ENCODE data around the gene TP53RK. TPM values are rescaled to one million over a fixed set of nuclear protein-coding genes. Genes with fewer than 3 reads are reported as not detected.

TP53RK gene
- total and polyA plus RNA-seq, 2 of the 13 experiments (the other 11 are each of a cell fraction or from before 2014, with no cell fraction given) = 12.9 to 25.5 TPM

DNA sequence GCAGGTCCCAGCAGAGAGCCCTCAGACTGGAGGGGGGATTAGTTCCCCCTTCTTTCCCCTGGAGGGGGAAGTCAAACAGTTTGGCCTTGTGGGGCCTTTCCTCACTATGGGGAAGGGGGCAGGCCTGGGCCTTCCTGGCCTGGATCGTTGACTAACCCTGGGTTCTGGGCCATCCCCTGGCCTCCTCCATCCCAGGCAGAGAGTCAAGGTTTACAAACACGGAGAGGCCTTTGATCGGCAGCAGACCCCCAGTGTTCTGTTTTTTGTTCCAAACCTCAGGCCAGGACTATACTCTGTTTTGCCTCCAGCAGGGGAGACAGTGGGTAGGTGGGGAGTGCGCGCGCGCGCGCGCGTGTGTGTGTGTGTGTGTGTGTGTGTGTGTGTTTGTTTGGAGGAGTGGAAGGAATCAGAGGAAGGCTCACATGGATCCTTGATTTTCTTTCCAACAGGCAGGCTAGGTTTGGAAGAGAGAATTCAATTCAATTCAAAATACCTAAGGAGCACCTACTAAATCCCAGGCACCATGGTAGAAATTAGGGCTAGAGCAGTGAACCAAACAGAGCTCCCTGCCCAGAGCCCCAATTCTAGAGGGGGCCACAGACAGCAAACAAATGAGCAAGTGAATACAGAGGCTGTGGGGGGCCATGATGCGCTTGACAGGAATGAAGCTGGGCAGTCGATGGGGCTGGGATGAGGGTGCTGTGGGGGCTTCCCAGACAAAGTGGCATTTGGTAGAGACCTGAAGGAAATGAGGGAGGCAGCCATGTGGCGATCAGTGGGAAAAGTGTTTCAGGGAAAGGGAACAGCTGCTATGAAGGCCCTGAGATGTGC lies 14.8 kb downstream of the TP53RK start (continued):
- TF ChIP-seq, protein P1, sequence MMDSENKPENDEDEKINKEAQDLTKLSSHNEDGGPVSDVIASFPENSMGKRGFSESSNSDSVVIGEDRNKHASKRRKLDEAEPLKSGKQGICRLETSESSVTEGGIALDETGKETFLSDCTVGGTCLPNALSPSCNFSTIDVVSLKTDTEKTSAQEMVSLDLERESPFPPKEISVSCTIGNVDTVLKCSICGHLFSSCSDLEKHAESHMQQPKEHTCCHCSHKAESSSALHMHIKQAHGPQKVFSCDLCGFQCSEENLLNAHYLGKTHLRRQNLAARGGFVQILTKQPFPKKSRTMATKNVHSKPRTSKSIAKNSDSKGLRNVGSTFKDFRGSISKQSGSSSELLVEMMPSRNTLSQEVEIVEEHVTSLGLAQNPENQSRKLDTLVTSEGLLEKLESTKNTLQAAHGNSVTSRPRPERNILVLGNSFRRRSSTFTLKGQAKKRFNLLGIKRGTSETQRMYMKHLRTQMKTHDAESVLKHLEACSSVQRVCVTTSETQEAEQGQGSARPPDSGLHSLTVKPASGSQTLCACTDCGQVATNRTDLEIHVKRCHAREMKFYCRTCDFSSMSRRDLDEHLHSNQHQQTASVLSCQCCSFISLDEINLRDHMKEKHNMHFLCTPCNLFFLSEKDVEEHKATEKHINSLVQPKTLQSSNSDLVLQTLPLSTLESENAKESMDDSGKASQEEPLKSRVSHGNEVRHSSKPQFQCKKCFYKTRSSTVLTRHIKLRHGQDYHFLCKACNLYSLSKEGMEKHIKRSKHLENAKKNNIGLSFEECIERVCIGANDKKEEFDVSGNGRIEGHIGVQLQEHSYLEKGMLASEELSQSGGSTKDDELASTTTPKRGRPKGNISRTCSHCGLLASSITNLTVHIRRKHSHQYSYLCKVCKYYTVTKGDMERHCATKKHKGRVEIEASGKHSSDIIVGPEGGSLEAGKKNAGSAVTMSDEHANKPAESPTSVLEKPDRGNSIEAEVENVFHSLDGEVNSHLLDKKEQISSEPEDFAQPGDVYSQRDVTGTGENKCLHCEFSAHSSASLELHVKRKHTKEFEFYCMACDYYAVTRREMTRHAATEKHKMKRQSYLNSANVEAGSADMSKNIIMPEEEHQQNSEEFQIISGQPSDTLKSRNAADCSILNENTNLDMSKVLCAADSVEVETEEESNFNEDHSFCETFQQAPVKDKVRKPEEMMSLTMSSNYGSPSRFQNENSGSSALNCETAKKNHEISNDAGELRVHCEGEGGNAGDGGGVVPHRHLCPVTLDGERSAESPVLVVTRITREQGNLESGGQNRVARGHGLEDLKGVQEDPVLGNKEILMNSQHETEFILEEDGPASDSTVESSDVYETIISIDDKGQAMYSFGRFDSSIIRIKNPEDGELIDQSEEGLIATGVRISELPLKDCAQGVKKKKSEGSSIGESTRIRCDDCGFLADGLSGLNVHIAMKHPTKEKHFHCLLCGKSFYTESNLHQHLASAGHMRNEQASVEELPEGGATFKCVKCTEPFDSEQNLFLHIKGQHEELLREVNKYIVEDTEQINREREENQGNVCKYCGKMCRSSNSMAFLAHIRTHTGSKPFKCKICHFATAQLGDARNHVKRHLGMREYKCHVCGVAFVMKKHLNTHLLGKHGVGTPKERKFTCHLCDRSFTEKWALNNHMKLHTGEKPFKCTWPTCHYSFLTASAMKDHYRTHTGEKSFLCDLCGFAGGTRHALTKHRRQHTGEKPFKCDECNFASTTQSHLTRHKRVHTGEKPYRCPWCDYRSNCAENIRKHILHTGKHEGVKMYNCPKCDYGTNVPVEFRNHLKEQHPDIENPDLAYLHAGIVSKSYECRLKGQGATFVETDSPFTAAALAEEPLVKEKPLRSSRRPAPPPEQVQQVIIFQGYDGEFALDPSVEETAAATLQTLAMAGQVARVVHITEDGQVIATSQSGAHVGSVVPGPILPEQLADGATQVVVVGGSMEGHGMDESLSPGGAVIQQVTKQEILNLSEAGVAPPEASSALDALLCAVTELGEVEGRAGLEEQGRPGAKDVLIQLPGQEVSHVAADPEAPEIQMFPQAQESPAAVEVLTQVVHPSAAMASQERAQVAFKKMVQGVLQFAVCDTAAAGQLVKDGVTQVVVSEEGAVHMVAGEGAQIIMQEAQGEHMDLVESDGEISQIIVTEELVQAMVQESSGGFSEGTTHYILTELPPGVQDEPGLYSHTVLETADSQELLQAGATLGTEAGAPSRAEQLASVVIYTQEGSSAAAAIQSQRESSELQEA (CRISPR knock-in tag; IDR thresholded peaks at IDR 0.05; ENCODE audit: not compliant biosample characterization) = peak; percentile 62
- no peak for TF ChIP-seq ZFP62 (CRISPR knock-in tag; IDR thresholded peaks at IDR 0.05)
- TF ChIP-seq MXI1 (IDR thresholded peaks at IDR 0.05; ENCODE audit: borderline replicate concordance, low read depth, low read length) = peak; percentile 25; the same call in 1 of the 3 replicates
- TF ChIP-seq NFYB (CRISPR knock-in tag; IDR thresholded peaks at IDR 0.05) = peak; percentile 5; the same call in 1 of the 2 replicates
- no peak for TF ChIP-seq NBN (conservative IDR thresholded peaks at IDR 0.05)
- peak; percentile 88 for TF ChIP-seq IKZF5 (CRISPR knock-in tag; IDR thresholded peaks at IDR 0.05)
- no peak for TF ChIP-seq HOXA9 (CRISPR knock-in tag; IDR thresholded peaks at IDR 0.05; ENCODE audit: borderline replicate concordance)
- peak; percentile 92 for TF ChIP-seq BCL6 (CRISPR knock-in tag; IDR thresholded peaks at IDR 0.05)
- TF ChIP-seq HES4 (CRISPR knock-in tag; IDR thresholded peaks at IDR 0.05; ENCODE audit: borderline replicate concordance) = no peak
- no peak for TF ChIP-seq SRSF4 (IDR thresholded peaks at IDR 0.05; ENCODE audit: low read depth, low read length, poor library complexity, severe bottlenecking)
- peak; percentile 56; the same call in 1 of the 2 replicates for TF ChIP-seq BRF2 (CRISPR knock-in tag; IDR thresholded peaks at IDR 0.05)
- TF ChIP-seq HMGA1 (CRISPR knock-in tag; conservative IDR thresholded peaks at IDR 0.05) = no peak
- TF ChIP-seq ZNF350 (CRISPR knock-in tag; IDR thresholded peaks at IDR 0.05; ENCODE audit: borderline replicate concordance, low read depth) = peak; percentile 91
- TF ChIP-seq, protein P2, sequence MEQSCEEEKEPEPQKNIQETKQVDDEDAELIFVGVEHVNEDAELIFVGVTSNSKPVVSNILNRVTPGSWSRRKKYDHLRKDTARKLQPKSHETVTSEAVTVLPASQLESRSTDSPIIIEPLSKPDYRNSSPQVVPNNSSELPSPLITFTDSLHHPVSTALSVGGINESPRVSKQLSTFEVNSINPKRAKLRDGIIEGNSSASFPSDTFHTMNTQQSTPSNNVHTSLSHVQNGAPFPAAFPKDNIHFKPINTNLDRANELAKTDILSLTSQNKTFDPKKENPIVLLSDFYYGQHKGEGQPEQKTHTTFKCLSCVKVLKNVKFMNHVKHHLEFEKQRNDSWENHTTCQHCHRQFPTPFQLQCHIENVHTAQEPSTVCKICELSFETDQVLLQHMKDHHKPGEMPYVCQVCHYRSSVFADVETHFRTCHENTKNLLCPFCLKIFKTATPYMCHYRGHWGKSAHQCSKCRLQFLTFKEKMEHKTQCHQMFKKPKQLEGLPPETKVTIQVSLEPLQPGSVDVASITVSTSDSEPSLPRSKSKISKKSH (CRISPR knock-in tag; IDR thresholded peaks at IDR 0.05; ENCODE audit: borderline replicate concordance) = no peak; the same call in 1 of the 2 replicates
- peak; percentile 90; the same call in 1 of the 2 replicates for TF ChIP-seq CBX5 (CRISPR knock-in tag; IDR thresholded peaks at IDR 0.05; ENCODE audit: borderline replicate concordance)
- 0 out of 2 replicates have a peak, but pooled peaks have one; percentile 21 for TF ChIP-seq U2AF2 (IDR thresholded peaks at IDR 0.05; ENCODE audit: low read depth, low read length)

All from HepG2 (cell line).